Smooth muscle cell (in vitro differentiated cells): ENCODE measurements around the gene WDR43. TPM values are rescaled to one million over a fixed set of nuclear protein-coding genes. Genes with fewer than 3 reads are reported as not detected.

Source experiments
- DNase-seq: peaks from one replicate; lab custom pipeline; 2025; ENCODE audit not compliant: unreplicated experiment; lab: John Stamatoyannopoulos, UW
- H2AFZ ChIP-seq: fragments of 200-600 bp; sonication (generic); 2 replicates; pipeline ENCODE4 v1.6.0; 2016; ENCODE audit warnings: antibody characterized with exemption, low read depth, mild to moderate bottlenecking
- H3F3A ChIP-seq: fragments of 200-600 bp; sonication (generic); 2 replicates; pipeline ENCODE4 v1.6.0; 2017; ENCODE audit warnings: antibody characterized with exemption, low read depth
- H3K27ac ChIP-seq: fragments of 200-600 bp; sonication (generic); 2 replicates; pipeline ENCODE4 v1.5.1; 2016; ENCODE audit warnings: low read depth, mild to moderate bottlenecking
- H3K27me3 ChIP-seq: fragments of 200-600 bp; sonication (generic); 2 replicates; pipeline ENCODE4 v1.6.1; 2016; ENCODE audit warnings: low read depth, mild to moderate bottlenecking
- H3K36me3 ChIP-seq: fragments of 200-600 bp; sonication (generic); 2 replicates; pipeline ENCODE4 v1.5.1; 2016; ENCODE audit warnings: low read depth
- H3K4me1 ChIP-seq: fragments of 200-600 bp; sonication (generic); 2 replicates; pipeline ENCODE4 v1.5.1; 2016; ENCODE audit warnings: low read depth
- H3K4me2 ChIP-seq: fragments of 200-600 bp; sonication (generic); 2 replicates; pipeline ENCODE4 v1.6.0; 2016; ENCODE audit warnings: mild to moderate bottlenecking
- H3K4me3 ChIP-seq: fragments of 200-600 bp; sonication (generic); 2 replicates; pipeline ENCODE4 v1.5.1; 2016; ENCODE audit warnings: mild to moderate bottlenecking
- H3K79me2 ChIP-seq: fragments of 200-600 bp; sonication (generic); 2 replicates; pipeline ENCODE4 v1.6.0; 2016; ENCODE audit warnings: low read depth, mild to moderate bottlenecking
- H3K9ac ChIP-seq: fragments of 200-600 bp; sonication (generic); 2 replicates; pipeline ENCODE4 v1.6.0; 2016; ENCODE audit warnings: low read depth
- H3K9me3 ChIP-seq: fragments of 200-600 bp; sonication (generic); replicated peaks from 2 replicates; pipeline ENCODE4 v1.5.1; 2016; ENCODE audit warnings: low read depth
- H4K20me1 ChIP-seq: fragments of 200-600 bp; sonication (generic); 2 replicates; pipeline ENCODE4 v1.6.0; 2016; ENCODE audit warnings: low read depth
- CTCF ChIP-seq: fragments of 200-600 bp; sonication (generic); IDR thresholded peaks from 2 replicates; pipeline ENCODE4 v1.5.1; 2017; ENCODE audit warnings: borderline replicate concordance, mild to moderate bottlenecking, antibody characterized with exemption; ENCODE audit not compliant: insufficient read depth, poor library complexity, severe bottlenecking
- whole genome bisulfite sequencing: methylation state at CpG from one replicate; pipeline ENCODE4 v1.1.7; 2016; ENCODE audit warnings: low lambda C conversion rate; 5-methylcytosine and 5-hydroxymethylcytosine counted together
- polyA plus RNA-seq: library from polyadenylated mRNA; unstranded; fragments of >200 nt; fragmentation: Nextera tagmentation; extraction: Ambion mirVana; gene quantifications from 2 replicates; pipeline ENCODE4 v1.2.1, GENCODE V29; 2016
- total RNA-seq: library from RNA; depleted of rRNA; stranded (reverse); fragments of >200 nt; gene quantifications from 2 replicates; pipeline ENCODE4 v1.2.3, GENCODE V29; 2014

The WDR43 gene
- total and polyA plus RNA-seq, 2 experiments from 2014 or later, result 12.5 to 37.8 TPM

DNA sequence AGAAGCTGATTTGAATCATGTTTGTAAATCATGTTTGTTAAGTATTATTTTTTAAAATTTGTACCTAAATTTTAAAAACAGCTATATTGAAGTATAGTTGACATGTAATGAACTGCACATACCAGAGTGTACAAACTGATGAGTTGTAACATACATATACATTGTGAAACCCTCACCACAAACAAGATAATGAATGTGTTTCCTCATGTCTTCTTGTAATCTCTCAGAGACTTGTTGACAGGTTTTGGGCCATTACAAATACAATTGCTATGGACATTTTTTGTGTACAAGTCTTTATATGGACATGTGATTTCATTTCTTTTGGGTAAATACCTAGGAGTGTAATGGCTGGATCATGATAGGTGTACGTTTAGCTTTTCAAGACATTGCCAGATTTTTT is 21.5 kb downstream of the WDR43 start:
- DNase-seq, result no peak
- no peak overlapping the region for H3K4me3 ChIP-seq
- H3K4me1 ChIP-seq, result no peaks in the 10 kb centered on the region
- no peaks in the 10 kb centered on the region for H3K27me3 ChIP-seq
- peaks cover 49% of the 10 kb centered on the region for H3K79me2 ChIP-seq
- H3K27ac ChIP-seq, result no peak overlapping the region
- WGBS, result 75% methylated on average over 1 of the region's 1 CpG
- no peaks in the 10 kb centered on the region for H3K9me3 ChIP-seq
- H3K4me2 ChIP-seq, result no peak overlapping the region
- H4K20me1 ChIP-seq, result peaks cover 52% of the 10 kb centered on the region
- TF ChIP-seq CTCF, result no peak
- no peak overlapping the region for H3K9ac ChIP-seq
- H3K36me3 ChIP-seq, result peaks cover 35% of the 10 kb centered on the region
- H2AFZ ChIP-seq, result no peak overlapping the region
- H3F3A ChIP-seq, result no peaks in the 10 kb centered on the region

DNA sequence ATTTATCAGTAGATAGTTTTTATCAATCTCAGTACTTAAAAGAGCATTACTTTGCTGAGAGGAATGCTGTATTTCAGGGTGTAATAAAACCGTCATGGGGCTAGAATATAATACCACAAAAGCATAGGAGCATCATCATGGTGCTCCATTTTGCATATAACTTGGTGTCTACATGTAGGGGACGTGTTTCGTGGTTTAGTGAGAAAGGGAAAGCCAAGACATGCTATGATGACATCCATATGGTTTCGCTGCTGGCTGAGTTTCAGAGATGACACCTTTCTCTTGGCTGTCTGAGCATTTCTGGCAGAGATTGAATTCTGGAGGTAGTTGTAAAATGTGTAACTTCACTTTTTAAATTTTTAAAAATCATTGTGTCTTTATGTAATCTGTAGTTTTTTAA is 32.4 kb downstream of the WDR43 start:
- no peaks in the 10 kb centered on the region for H3K4me1 ChIP-seq
- DNase-seq, result no peak

GRCh38 chr2:28927469-28927868 is 33.0 kb downstream of the WDR43 start:
- Histone ChIP-seq H3K27ac (peak overlapping the region; percentile 86), H3K4me1 (no peaks in the 10 kb centered on the region), H2AFZ (no peak overlapping the region), H3F3A (peaks cover 6% of the 10 kb centered on the region), H3K79me2 (peaks cover 21% of the 10 kb centered on the region), H3K4me2 (peak overlapping the region; percentile 20), H3K36me3 (peaks cover 34% of the 10 kb centered on the region), H3K4me3 (no peak overlapping the region), H3K27me3 (no peaks in the 10 kb centered on the region), H4K20me1 (no peaks in the 10 kb centered on the region), H3K9me3 (no peaks in the 10 kb centered on the region), H3K9ac (no peak overlapping the region)
- DNase-seq, result no peak
- WGBS, result 88% methylated on average over 2 of the region's 2 CpGs
- TF ChIP-seq CTCF, result no peak

More for the DNA sequence above, 32.4 kb downstream of the WDR43 start:
- no peaks in the 10 kb centered on the region for H4K20me1 ChIP-seq
- no peak for TF ChIP-seq CTCF
- H3K36me3 ChIP-seq, result peaks cover 38% of the 10 kb centered on the region
- 83% methylated on average over 4 of the region's 4 CpGs for WGBS
- H3K4me2 ChIP-seq, result no peak overlapping the region
- H3K9ac ChIP-seq, result no peak overlapping the region
- H3K79me2 ChIP-seq, result peaks cover 18% of the 10 kb centered on the region
- H3K9me3 ChIP-seq, result no peaks in the 10 kb centered on the region
- no peaks in the 10 kb centered on the region for H3K27me3 ChIP-seq
- H3K27ac ChIP-seq, result peak overlapping the region; percentile 86
- no peak overlapping the region for H2AFZ ChIP-seq
- no peak overlapping the region for H3K4me3 ChIP-seq
- peaks cover 6% of the 10 kb centered on the region for H3F3A ChIP-seq

- Histone ChIP-seq H3K79me2 (peaks cover 20% of the 10 kb centered on the region), H4K20me1 (no peaks in the 10 kb centered on the region), H2AFZ (no peak overlapping the region), H3K9me3 (no peaks in the 10 kb centered on the region), H3K27me3 (no peaks in the 10 kb centered on the region), H3K27ac (peak overlapping the region; percentile 86), H3K4me2 (peak overlapping the region; percentile 20), H3F3A (peaks cover 6% of the 10 kb centered on the region), H3K36me3 (peaks cover 30% of the 10 kb centered on the region), H3K4me1 (no peaks in the 10 kb centered on the region), H3K4me3 (no peak overlapping the region), H3K9ac (no peak overlapping the region)
- no peak for TF ChIP-seq CTCF
- no peak for DNase-seq
- 61% methylated on average over 1 of the region's 1 CpG for WGBS
These were observed 33.4 kb downstream of the WDR43 start for GRCh38 chr2:28927878-28928277.
